HG03520 (cell line): ENCODE results near the gene POU6F1.

Source experiments
- ATAC-seq: cut with Tn5 transposase; IDR thresholded peaks from one replicate; pipeline ENCODE4 v1.9.1; 2021; ENCODE audit warnings: mild to moderate bottlenecking, moderate library complexity; ENCODE audit not compliant: unreplicated experiment

Gene POU6F1

DNA sequence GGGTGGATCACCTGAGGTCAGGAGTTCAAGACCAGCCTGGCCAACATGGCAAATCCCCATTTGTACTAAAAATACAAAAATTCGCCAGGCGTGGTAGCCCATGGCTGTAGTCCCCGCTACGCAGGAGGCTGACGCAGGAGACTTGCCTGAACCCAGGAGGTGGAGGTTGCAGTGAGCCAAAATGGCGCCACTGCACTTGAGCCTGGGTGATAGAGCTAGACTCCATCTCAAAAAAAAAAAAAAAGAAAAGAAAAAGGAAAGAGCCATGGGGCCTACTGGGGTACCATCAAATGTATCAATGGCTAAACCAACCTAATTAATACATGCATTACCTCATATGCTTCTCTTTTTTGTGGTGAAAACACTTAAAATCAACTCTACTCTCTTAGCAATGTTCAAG, 55.6 kb downstream of the POU6F1 start:
- ATAC-seq, result no peak

DNA sequence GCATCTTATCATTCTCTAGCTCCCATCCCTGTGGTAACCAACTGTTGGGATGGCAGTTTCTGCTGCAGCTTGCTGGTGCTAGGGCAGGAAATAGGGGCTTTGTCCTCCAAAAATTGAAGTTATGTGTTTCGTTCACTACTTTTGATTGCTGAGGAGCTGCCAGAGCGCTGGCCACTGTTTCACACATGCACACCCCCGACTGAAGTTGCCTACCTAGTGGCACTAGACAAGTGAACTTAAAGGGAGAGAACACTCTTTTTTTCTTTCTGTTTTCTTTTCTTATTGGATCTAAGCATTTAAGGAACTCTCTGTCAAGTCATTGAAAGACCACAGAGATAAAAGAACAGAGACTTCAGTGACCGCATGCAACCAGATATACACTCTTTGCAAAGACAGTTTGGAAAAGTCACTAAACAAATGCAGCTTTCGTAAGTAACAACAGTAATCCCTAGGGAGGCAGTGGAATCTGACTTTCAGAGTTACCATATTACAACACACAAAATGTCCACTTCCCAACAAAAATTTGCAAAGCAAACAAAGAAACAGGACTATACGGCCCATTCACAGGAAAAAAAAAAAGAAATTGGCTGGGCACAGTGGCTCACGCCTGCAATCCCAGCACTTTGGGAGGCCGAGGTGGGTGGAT, 56.9 kb downstream of the POU6F1 start:
- ATAC-seq, result no peak

DNA sequence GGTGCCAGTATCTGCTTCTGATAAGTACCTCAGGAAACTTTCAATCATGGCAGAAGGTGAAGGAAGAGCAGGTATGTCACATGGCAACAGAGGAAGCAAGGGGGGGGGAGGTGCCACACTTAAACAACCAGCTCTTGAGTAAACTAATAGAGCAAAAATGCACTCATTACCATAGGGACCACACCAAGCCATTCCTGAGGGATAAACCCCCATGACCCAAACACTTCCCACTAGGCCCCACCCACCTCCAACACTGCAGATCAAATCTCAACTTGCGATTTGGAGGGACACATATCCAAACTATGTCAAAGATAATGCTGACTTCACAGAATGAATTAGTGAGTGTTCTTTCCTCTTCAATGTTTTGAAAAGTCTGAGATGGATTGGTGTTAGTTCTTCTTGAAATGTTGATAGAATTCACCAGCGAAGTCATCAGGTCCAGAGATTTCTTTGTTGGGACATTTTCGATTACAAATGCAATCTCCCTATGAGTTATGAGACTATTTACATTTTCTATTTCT, 61.6 kb downstream of the POU6F1 start:
- no peak for ATAC-seq

DNA sequence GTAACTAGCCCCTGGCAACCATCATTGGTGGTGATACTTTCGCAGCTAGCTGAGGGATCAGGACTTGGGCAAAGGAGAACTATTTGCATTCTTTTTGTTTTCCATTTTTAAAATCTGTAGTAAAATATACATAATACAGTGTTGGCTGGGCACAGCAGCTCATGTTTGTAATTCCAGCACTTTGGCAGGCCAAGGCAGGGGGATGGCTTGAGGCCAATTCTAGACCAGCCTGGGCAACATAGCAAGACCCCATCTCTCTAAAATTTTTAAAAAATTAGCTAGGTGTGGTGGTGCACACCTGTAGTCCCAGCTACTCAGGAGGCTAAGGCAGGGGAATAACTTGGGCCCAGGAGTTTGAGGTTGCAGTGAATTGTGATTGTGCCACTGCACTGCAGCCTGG, 64.9 kb downstream of the POU6F1 start:
- ATAC-seq, result no peak

DNA sequence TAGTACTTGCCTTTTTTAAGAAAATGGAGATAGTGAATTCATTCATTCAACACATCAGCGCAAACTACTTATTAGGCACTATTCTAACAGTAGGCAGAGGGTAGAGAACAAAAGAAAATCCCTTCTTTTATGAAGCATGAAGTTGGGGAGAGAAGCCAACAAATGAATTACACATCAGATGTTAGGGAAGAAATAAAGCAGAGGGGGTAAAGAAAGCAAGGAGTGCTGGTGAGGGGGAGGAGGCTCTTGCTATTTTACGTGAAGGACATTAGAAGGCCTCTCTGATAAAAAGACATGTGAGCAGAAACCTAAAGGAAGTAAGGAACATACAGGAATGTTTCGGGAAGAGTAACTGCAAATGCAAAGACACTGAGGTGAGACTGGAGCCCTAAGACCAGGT, 67.1 kb downstream of the POU6F1 start:
- no peak for ATAC-seq

DNA sequence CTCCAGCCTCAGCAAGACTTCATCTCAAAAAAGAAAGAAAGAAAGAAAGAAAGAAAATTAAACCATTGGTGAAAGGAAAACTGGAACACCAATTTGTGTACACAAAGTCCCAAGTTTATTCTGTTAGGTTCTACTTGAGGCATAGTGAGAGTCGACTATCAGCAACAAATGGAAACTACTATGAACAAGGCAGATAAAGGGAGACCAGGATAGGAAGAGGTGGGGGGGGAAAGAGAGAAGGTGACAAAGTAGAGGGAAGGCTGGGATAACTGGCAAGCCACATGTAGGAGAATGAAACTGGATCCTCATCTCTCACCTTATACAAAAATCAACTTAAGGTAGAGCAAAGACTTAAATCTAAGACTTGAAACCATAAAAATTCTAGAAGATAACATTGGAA, 70.6 kb downstream of the POU6F1 start:
- ATAC-seq, result no peak

DNA sequence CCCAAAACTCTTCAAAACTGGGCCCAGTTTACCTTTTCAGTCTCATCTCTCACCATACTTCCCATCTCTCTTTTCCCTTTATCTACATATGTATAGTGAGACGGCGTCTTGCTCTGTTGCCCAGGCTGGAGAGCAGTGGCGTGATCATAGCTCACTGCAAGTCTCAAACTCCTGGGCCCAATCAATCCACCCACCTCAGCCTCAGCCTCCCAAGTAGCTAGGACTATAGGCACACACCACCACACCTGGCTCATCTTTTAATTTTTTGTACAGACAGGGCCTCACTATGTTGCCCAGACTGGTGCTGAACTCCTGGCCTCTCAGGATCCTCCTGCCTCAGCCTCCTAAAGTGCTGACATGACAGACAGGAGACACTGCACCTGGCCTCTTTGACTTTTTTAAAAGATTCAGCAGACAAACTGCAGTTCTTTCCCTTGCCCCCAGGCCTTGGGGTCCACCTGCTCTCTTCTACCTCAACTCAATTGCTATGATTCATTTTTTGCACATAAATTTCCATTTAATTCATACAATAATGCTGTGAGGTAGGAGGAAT, 78.5 kb downstream of the POU6F1 start:
- ATAC-seq, result no peak
